ENCODE results near the gene GAPVD1. TPM values are rescaled to one million over a fixed set of nuclear protein-coding genes. Genes with fewer than 3 reads are reported as not detected.

GAPVD1 gene
- total and polyA plus RNA-seq, 4 donors = 6.5 to 67.7 (median 35.9) TPM

DNA sequence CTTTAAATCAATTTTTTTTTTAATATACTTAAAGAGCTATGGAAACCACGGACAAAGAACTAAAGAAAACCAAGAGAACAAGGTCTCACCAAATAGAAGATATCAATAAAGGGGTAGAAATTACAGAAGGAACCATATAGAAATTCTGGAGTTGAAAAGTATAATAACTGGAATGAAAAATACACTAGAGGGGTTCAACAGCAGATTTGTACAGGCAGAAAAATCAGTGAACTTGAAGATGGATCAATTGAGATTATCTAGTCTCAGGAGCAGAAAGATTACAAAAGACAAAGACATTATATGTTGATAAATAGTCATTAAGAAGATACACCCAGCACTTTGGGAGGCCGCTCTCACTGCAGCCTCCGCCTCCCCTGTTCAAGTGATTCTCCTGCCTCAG lies 56.1 kb downstream of the GAPVD1 start:
- 98% methylated on average over 3 of the region's 3 CpGs for WGBS, 2 donors
- H3K36me3 ChIP-seq (ENCODE audit: control insufficient read depth in 1 of 2, insufficient read depth in 2 of 2, low read length in 1 of 2) = peaks cover 3 to 10% of the 10 kb centered on the region in 2 donors
- no peaks in the 10 kb centered on the region for H3K4me1 ChIP-seq (ENCODE audit: control insufficient read depth in 1 of 2, insufficient read depth in 2 of 2, low read length in 2 of 2)
- H3K27me3 ChIP-seq (ENCODE audit: control insufficient read depth in 1 of 2, insufficient read depth in 2 of 2, low read length in 1 of 2) = no peaks in the 10 kb centered on the region
- H3K27ac ChIP-seq (ENCODE audit: low read depth in 1 of 2, low read length in 2 of 2) = no peak overlapping the region
- no peaks in the 10 kb centered on the region for H3K9me3 ChIP-seq (ENCODE audit: control insufficient read depth, low read length)
- ATAC-seq (ENCODE audit: low FRiP score) = no peak
- intact Hi-C loops (cut with DNase I) = no loop called here
- no peak overlapping the region for H3K4me3 ChIP-seq (ENCODE audit: low read length in 2 of 2)
- DNase-seq = no peak

DNA sequence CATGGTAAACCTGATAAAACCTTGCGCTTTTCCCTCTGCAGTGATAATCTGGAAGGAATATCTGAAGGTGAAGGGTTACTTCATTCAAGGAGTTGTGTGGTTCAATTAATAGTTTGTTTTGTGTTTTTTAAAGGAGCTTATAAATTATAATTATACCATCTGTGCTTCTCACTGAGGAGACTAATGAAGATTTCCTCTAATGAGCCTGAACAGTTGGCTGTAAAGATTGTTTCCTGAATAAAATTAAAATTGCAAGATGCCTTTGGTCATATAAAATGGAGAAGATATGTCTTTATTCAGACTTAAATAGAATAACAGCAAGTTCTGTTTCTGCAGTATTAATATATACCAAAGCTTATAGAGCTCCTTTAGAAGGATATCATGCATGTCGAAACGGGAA lies 59.9 kb downstream of the GAPVD1 start:
- H3K9me3 ChIP-seq (ENCODE audit: control insufficient read depth, low read length) = no peaks in the 10 kb centered on the region
- ATAC-seq (ENCODE audit: low FRiP score) (no peak), DNase-seq (no peak)
- 63 to 82% methylated on average over 3 of the region's 3 CpGs for WGBS, 2 donors
- H3K4me1 ChIP-seq (ENCODE audit: control insufficient read depth in 1 of 2, insufficient read depth in 2 of 2, low read length in 2 of 2) = no peaks in the 10 kb centered on the region
- H3K27me3 ChIP-seq (ENCODE audit: control insufficient read depth in 1 of 2, insufficient read depth in 2 of 2, low read length in 1 of 2) = no peaks in the 10 kb centered on the region
- intact Hi-C loops (cut with DNase I) = no loop called here
- H3K36me3 ChIP-seq (ENCODE audit: control insufficient read depth in 1 of 2, insufficient read depth in 2 of 2, low read length in 1 of 2) = peaks cover 3 to 4% of the 10 kb centered on the region in 2 donors
- no peak overlapping the region for H3K4me3 ChIP-seq (ENCODE audit: low read length in 2 of 2)
- H3K27ac ChIP-seq (ENCODE audit: low read depth in 1 of 2, low read length in 2 of 2) = no peak overlapping the region

DNA sequence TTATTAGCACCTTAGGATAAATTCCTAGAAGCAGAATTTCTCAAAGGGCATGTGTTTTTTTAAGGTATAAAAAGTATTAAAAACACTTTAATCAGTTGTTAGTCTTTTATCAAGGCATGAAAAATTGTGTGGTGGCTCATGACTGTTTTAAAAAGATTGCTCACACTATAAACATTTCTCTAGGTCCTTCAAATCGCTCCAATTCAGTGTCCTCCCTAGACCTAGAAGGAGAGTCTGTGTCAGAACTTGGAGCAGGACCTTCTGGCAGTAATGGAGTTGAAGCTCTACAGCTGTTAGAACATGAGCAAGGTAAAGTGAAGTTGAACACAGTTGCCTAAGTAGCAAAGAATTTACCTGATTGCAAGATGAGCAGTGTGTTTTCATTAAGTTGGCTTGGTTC lies 62.0 kb downstream of the GAPVD1 start:
- 76 to 89% methylated on average over 1 of the region's 1 CpG for WGBS, 2 donors
- no peak for ATAC-seq (ENCODE audit: low FRiP score)
- H3K4me1 ChIP-seq (ENCODE audit: control insufficient read depth in 1 of 2, insufficient read depth in 2 of 2, low read length in 2 of 2) = no peaks in the 10 kb centered on the region

DNA sequence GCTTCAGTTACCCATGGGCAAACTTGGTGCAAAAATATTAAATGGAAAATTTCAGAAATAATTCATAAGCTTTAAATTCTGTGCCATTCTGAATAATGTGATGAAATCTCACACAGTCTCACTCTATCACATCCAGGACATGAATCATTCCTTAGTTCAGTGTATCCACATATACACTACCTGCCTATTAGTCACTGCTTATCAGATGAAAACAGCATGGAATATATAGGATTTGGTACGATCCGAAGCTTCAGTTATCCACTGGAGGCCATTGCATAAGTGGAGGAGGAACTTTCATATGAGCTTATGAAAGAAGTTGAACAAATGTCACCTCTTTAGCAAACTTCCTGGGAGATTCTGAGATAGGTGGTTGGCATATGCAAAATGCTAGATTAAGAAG lies 64.2 kb downstream of the GAPVD1 start:
- H3K36me3 ChIP-seq (ENCODE audit: control insufficient read depth in 1 of 2, insufficient read depth in 2 of 2, low read length in 1 of 2) = peaks cover 0 to 4% of the 10 kb centered on the region in 2 donors
- ATAC-seq (ENCODE audit: low FRiP score) = no peak
- no peaks in the 10 kb centered on the region for H3K9me3 ChIP-seq (ENCODE audit: control insufficient read depth, low read length)
- H3K27ac ChIP-seq (ENCODE audit: low read depth in 1 of 2, low read length in 2 of 2) = no peak overlapping the region
- 89 to 95% methylated on average over 2 of the region's 2 CpGs for WGBS, 2 donors
- no peaks in the 10 kb centered on the region for H3K27me3 ChIP-seq (ENCODE audit: control insufficient read depth in 1 of 2, insufficient read depth in 2 of 2, low read length in 1 of 2)
- H3K4me3 ChIP-seq (ENCODE audit: low read length in 2 of 2) = no peak overlapping the region
- intact Hi-C loops (cut with DNase I) = no loop called here
- no peak for DNase-seq
- H3K4me1 ChIP-seq (ENCODE audit: control insufficient read depth in 1 of 2, insufficient read depth in 2 of 2, low read length in 2 of 2) = no peaks in the 10 kb centered on the region

More for the DNA sequence above, 62.0 kb downstream of the GAPVD1 start:
- H3K27ac ChIP-seq (ENCODE audit: low read depth in 1 of 2, low read length in 2 of 2) = no peak overlapping the region
- no peaks in the 10 kb centered on the region for H3K9me3 ChIP-seq (ENCODE audit: control insufficient read depth, low read length)
- no peaks in the 10 kb centered on the region for H3K27me3 ChIP-seq (ENCODE audit: control insufficient read depth in 1 of 2, insufficient read depth in 2 of 2, low read length in 1 of 2)
- H3K36me3 ChIP-seq (ENCODE audit: control insufficient read depth in 1 of 2, insufficient read depth in 2 of 2, low read length in 1 of 2) = peaks cover 3 to 4% of the 10 kb centered on the region in 2 donors
- H3K4me3 ChIP-seq (ENCODE audit: low read length in 2 of 2) = no peak overlapping the region
- intact Hi-C loops (cut with DNase I) = no loop called here
- no peak for DNase-seq

DNA sequence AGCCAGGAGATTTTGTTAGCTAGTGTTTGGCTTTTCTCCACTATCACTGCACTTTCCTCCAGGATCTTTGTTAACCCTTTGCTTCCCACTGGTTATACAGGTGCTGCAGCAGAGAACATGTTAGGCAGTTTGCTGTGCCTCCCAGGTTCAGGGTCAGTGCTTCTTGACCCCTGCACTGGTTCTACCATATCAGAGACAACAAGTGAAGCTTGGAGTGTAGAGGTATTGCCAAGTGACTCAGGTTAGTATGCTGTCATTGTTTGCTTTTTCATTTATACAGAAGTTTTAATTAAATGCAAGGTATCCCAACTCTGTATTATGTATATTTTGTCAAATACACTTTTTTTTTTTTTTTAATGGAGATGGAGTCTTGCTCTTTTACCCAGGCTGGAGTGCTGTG lies 68.4 kb downstream of the GAPVD1 start:
- ATAC-seq (ENCODE audit: low FRiP score) (no peak), DNase-seq (no peak)
- Histone ChIP-seq H3K27ac (ENCODE audit: low read depth in 1 of 2, low read length in 2 of 2) (no peak overlapping the region), H3K9me3 (ENCODE audit: control insufficient read depth, low read length) (no peaks in the 10 kb centered on the region), H3K27me3 (ENCODE audit: control insufficient read depth in 1 of 2, insufficient read depth in 2 of 2, low read length in 1 of 2) (no peaks in the 10 kb centered on the region), H3K4me3 (ENCODE audit: low read length in 2 of 2) (no peak overlapping the region), H3K4me1 (ENCODE audit: control insufficient read depth in 1 of 2, insufficient read depth in 2 of 2, low read length in 2 of 2) (no peaks in the 10 kb centered on the region), H3K36me3 (ENCODE audit: control insufficient read depth in 1 of 2, insufficient read depth in 2 of 2, low read length in 1 of 2) (peaks cover 0 to 6% of the 10 kb centered on the region in 2 donors)
- intact Hi-C loops (cut with DNase I) = no loop called here

DNA sequence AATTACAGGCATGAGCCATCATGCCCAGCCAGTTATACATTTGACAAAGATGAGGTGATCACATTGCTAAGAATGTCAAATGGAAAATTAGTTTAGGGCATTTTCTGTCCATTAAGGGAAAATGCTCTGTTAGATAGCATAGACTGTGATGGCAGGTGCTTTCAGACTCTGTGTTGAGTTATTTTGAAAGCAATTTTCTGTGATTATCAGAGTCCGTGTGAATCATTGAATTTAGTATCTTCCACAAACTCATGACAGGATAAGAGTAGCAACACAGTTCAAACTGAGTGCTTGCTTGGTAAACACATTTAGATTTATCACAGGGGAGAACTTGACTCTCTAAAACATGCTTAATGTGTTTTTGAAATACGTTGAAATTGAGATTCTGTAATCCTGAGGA lies 69.0 kb downstream of the GAPVD1 start:
- peaks cover 0 to 6% of the 10 kb centered on the region in 2 donors for H3K36me3 ChIP-seq (ENCODE audit: control insufficient read depth in 1 of 2, insufficient read depth in 2 of 2, low read length in 1 of 2)
- 85 to 91% methylated on average over 2 of the region's 2 CpGs for WGBS, 2 donors
- DNase-seq (no peak), ATAC-seq (ENCODE audit: low FRiP score) (no peak)
- H3K4me3 ChIP-seq (ENCODE audit: low read length in 2 of 2) = no peak overlapping the region
- H3K9me3 ChIP-seq (ENCODE audit: control insufficient read depth, low read length) = no peaks in the 10 kb centered on the region
- H3K27me3 ChIP-seq (ENCODE audit: control insufficient read depth in 1 of 2, insufficient read depth in 2 of 2, low read length in 1 of 2) = no peaks in the 10 kb centered on the region
- intact Hi-C loops (cut with DNase I) = no loop called here
- no peak overlapping the region for H3K27ac ChIP-seq (ENCODE audit: low read depth in 1 of 2, low read length in 2 of 2)
- H3K4me1 ChIP-seq (ENCODE audit: control insufficient read depth in 1 of 2, insufficient read depth in 2 of 2, low read length in 2 of 2) = no peaks in the 10 kb centered on the region

DNA sequence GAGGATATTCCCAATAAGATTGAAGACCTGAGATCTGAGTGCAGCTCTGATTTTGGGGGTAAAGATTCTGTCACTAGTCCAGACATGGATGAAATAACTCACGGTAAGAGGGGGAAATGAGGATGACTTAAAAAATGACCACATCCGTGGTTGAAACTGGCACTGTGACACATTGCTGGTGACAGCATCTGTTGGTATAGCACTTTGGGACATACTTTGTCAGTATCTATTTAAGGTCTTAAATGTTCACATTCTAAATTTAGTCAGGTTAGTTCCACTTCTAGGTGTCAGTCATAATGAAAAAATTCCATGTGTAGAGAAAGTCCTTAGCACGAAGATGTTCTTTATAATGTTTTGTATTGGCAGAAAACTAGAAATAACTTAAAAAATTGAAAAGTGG lies 70.9 kb downstream of the GAPVD1 start:
- intact Hi-C loops (cut with DNase I) = no loop called here

DNA sequence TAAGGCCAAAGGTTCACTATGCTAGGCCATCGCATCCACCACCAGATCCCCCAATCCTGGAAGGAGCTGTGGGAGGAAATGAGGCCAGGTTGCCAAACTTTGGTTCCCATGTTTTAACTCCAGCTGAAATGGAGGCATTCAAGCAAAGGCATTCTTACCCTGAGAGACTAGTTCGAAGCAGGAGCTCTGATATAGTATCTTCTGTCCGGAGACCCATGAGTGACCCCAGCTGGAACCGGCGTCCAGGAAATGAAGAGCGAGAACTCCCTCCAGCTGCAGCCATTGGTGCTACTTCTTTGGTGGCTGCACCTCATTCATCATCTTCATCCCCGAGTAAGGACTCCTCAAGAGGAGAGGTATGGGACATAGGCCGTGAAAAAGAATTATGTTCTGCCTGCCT lies 75.6 kb downstream of the GAPVD1 start:
- peaks cover 2 to 5% of the 10 kb centered on the region in 2 donors for H3K36me3 ChIP-seq (ENCODE audit: control insufficient read depth in 1 of 2, insufficient read depth in 2 of 2, low read length in 1 of 2)
- H3K27me3 ChIP-seq (ENCODE audit: control insufficient read depth in 1 of 2, insufficient read depth in 2 of 2, low read length in 1 of 2) = no peaks in the 10 kb centered on the region
- ATAC-seq (ENCODE audit: low FRiP score) = no peak

More for the DNA sequence above, 70.9 kb downstream of the GAPVD1 start:
- Histone ChIP-seq H3K4me1 (ENCODE audit: control insufficient read depth in 1 of 2, insufficient read depth in 2 of 2, low read length in 2 of 2) (no peaks in the 10 kb centered on the region), H3K27ac (ENCODE audit: low read depth in 1 of 2, low read length in 2 of 2) (no peak overlapping the region), H3K36me3 (ENCODE audit: control insufficient read depth in 1 of 2, insufficient read depth in 2 of 2, low read length in 1 of 2) (peaks cover 0 to 5% of the 10 kb centered on the region in 2 donors), H3K9me3 (ENCODE audit: control insufficient read depth, low read length) (no peaks in the 10 kb centered on the region), H3K4me3 (ENCODE audit: low read length in 2 of 2) (no peak overlapping the region), H3K27me3 (ENCODE audit: control insufficient read depth in 1 of 2, insufficient read depth in 2 of 2, low read length in 1 of 2) (no peaks in the 10 kb centered on the region)
- WGBS, 2 donors = 71 to 75% methylated on average over 3 of the region's 3 CpGs
- ATAC-seq (ENCODE audit: low FRiP score) = no peak
- no peak for DNase-seq

DNA sequence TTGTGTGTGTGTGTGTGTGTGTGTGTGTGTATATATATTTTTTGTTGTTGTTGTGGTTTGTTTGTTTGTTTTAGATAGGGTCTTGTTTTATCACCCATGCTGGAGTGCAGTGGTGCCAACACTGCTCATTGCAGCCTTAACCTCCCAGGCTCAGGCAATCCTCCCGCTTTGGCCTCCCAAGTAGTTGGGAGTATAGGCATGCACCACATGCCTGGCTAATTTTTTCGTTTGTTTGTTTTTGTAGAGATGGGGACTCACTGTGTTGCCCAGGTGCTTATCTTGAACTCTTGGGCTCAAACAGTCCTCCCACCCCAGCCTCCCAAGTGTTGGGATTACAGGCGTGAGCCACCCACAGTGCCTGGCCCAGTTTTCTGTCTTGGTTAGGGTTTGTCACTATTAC lies 77.3 kb downstream of the GAPVD1 start:
- Histone ChIP-seq H3K4me3 (ENCODE audit: low read length in 2 of 2) (no peak overlapping the region), H3K9me3 (ENCODE audit: control insufficient read depth, low read length) (no peaks in the 10 kb centered on the region), H3K27ac (ENCODE audit: low read depth in 1 of 2, low read length in 2 of 2) (no peak overlapping the region), H3K27me3 (ENCODE audit: control insufficient read depth in 1 of 2, insufficient read depth in 2 of 2, low read length in 1 of 2) (no peaks in the 10 kb centered on the region), H3K36me3 (ENCODE audit: control insufficient read depth in 1 of 2, insufficient read depth in 2 of 2, low read length in 1 of 2) (peaks cover 2 to 5% of the 10 kb centered on the region in 2 donors), H3K4me1 (ENCODE audit: control insufficient read depth in 1 of 2, insufficient read depth in 2 of 2, low read length in 2 of 2) (no peaks in the 10 kb centered on the region)
- intact Hi-C loops (cut with DNase I) = no loop called here
- ATAC-seq (ENCODE audit: low FRiP score) (no peak), DNase-seq (no peak)
- 87 to 90% methylated on average over 3 of the region's 3 CpGs for WGBS, 2 donors

More for the DNA sequence above, 75.6 kb downstream of the GAPVD1 start:
- no peak overlapping the region for H3K4me3 ChIP-seq (ENCODE audit: low read length in 2 of 2)
- 70 to 77% methylated on average over 8 of the region's 8 CpGs for WGBS, 2 donors
- H3K9me3 ChIP-seq (ENCODE audit: control insufficient read depth, low read length) = no peaks in the 10 kb centered on the region
- intact Hi-C loops (cut with DNase I) = no loop called here
- H3K27ac ChIP-seq (ENCODE audit: low read depth in 1 of 2, low read length in 2 of 2) = no peak overlapping the region
- H3K4me1 ChIP-seq (ENCODE audit: control insufficient read depth in 1 of 2, insufficient read depth in 2 of 2, low read length in 2 of 2) = no peaks in the 10 kb centered on the region
- DNase-seq = no peak

All from aorta (tissue), 5 donors.